IPS DF 19.7 (cell line): ENCODE measurements around the gene SLC9C1.
A peak's percentile ranks its signal among the peaks of the same experiment; 100 is the strongest.

ENCODE experiments used
- DNase-seq: peaks from one replicate; pipeline ENCODE4 v3.0.0-alpha.2; 2013; ENCODE audit warnings: low read depth, low spot score

The SLC9C1 gene

GRCh38 chr3:112132088-112132487 lies 161.9 kb downstream of the SLC9C1 start:
- no peak for DNase-seq

GRCh38 chr3:112131111-112131510 lies 162.9 kb downstream of the SLC9C1 start:
- DNase-seq = no peak

GRCh38 chr3:112130638-112130993 lies 163.4 kb downstream of the SLC9C1 start:
- DNase-seq = no peak

GRCh38 chr3:112129925-112130637 lies 163.9 kb downstream of the SLC9C1 start:
- no peak for DNase-seq

- peak; percentile 48 for DNase-seq
Measured at GRCh38 chr3:112128843-112129727, 164.9 kb downstream of the SLC9C1 start.

- no peak for DNase-seq
Measured at GRCh38 chr3:112127522-112128494, 166.2 kb downstream of the SLC9C1 start.

GRCh38 chr3:112126511-112126911 lies 167.5 kb downstream of the SLC9C1 start:
- peak; percentile 54 for DNase-seq

GRCh38 chr3:112124907-112125607 lies 169.0 kb downstream of the SLC9C1 start:
- no peak for DNase-seq

- DNase-seq = no peak
Measured at GRCh38 chr3:112123548-112123947, 170.5 kb downstream of the SLC9C1 start.

- no peak for DNase-seq
Measured at GRCh38 chr3:112122870-112123269, 171.1 kb downstream of the SLC9C1 start.

- DNase-seq = no peak
Measured at GRCh38 chr3:112121577-112122547, 172.2 kb downstream of the SLC9C1 start.

GRCh38 chr3:112119962-112120836 lies 173.8 kb downstream of the SLC9C1 start:
- DNase-seq = no peak

- DNase-seq = no peak
Measured at GRCh38 chr3:112117841-112118571, 176.0 kb downstream of the SLC9C1 start.

GRCh38 chr3:112117415-112117814 lies 176.6 kb downstream of the SLC9C1 start:
- DNase-seq = no peak

- no peak for DNase-seq
Measured at GRCh38 chr3:112116748-112117186, 177.2 kb downstream of the SLC9C1 start.

GRCh38 chr3:112115806-112116383 lies 178.1 kb downstream of the SLC9C1 start:
- DNase-seq = no peak

- DNase-seq = no peak
Measured at GRCh38 chr3:112115161-112115739, 178.8 kb downstream of the SLC9C1 start.
